IPS-20b (cell line): Measurements from ENCODE around the gene LIN28A.
A peak's percentile ranks its signal among the peaks of the same experiment; 100 is the strongest.

Source experiments
- H3K27ac ChIP-seq: one replicate; pipeline ENCODE4 v1.5.1; 2013; ENCODE audit warnings: low read length
- H3K27me3 ChIP-seq: 2 replicates; pipeline ENCODE4 v1.6.1; 2013; ENCODE audit warnings: mild to moderate bottlenecking, low read length, inconsistent platforms; ENCODE audit not compliant: insufficient read depth
- H3K36me3 ChIP-seq: 2 replicates; pipeline ENCODE4 v1.6.1; 2013; ENCODE audit warnings: low read depth, mild to moderate bottlenecking, inconsistent platforms, low read length, moderate library complexity; ENCODE audit not compliant: insufficient read depth
- H3K4me1 ChIP-seq: 2 replicates; pipeline ENCODE4 v1.6.1; 2013; ENCODE audit warnings: mild to moderate bottlenecking, control low read depth, inconsistent platforms, low read length, moderate library complexity; ENCODE audit not compliant: insufficient read depth
- H3K4me3 ChIP-seq: 2 replicates; pipeline ENCODE4 v1.5.1; 2013; ENCODE audit warnings: mild to moderate bottlenecking, low read length, inconsistent platforms
- H3K9ac ChIP-seq: 2 replicates; pipeline ENCODE4 v1.6.1; 2013; ENCODE audit warnings: low read depth, mild to moderate bottlenecking, inconsistent platforms, low read length, moderate library complexity
- H3K9me3 ChIP-seq: 2 replicates; pipeline ENCODE4 v1.6.1; 2013; ENCODE audit warnings: mild to moderate bottlenecking, low read depth, low read length, inconsistent platforms; ENCODE audit not compliant: insufficient read depth

LIN28A gene

DNA sequence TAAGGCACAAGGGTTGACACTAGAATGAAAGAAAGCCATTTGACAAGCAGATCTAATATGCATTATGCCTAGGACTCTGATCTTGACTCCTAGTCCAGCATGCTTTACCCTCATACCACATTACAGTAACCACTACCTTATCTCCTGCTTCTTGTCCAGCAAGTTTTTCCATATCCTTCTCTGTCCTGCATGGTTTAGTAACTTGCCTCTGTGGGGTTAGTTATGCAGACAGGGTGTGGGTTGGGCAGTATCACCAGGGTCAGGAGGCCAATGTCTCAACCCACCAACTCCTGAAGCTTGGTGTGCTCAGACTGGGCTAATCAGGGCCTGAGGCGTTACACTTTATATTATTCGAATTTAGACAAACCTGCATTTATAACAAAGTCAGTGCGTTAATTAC, 40.3 kb downstream of the LIN28A start:
- no peaks in the 10 kb centered on the region for H3K9me3 ChIP-seq
- H3K27ac ChIP-seq: no peak overlapping the region
- peaks cover 74% of the 10 kb centered on the region for H3K36me3 ChIP-seq
- H3K9ac ChIP-seq: no peak overlapping the region
- no peak overlapping the region for H3K4me3 ChIP-seq
- no peaks in the 10 kb centered on the region for H3K4me1 ChIP-seq
- H3K27me3 ChIP-seq: no peaks in the 10 kb centered on the region

- Histone ChIP-seq H3K36me3 (peaks cover 67% of the 10 kb centered on the region), H3K27ac (no peak overlapping the region), H3K9ac (no peak overlapping the region), H3K4me3 (no peak overlapping the region), H3K4me1 (no peaks in the 10 kb centered on the region), H3K9me3 (no peaks in the 10 kb centered on the region), H3K27me3 (no peaks in the 10 kb centered on the region)
Observed at GRCh38 chr1:26452459-26453183, 42.0 kb downstream of the LIN28A start.

DNA sequence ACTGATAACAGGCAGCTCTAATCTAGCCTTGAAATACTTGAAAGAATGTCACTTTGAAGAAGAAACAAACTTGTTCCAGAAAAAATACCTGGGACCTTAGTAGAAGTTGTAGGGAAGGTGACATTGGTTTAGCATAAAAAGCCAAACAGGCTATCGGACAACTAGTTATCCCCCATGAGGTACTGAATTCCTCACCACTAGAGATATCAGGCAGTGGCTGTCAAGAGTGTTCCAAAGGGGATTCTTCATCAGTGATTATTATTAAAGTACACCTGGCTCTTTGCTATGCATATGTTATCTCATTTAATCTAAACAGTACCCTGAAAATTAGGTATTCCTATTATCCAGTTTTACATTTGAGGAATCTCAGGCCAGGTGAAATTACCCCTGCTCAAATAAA, 48.5 kb downstream of the LIN28A start:
- H3K27me3 ChIP-seq: no peaks in the 10 kb centered on the region
- H3K4me3 ChIP-seq: no peak overlapping the region
- peaks cover 78% of the 10 kb centered on the region for H3K36me3 ChIP-seq
- H3K9me3 ChIP-seq: no peaks in the 10 kb centered on the region
- no peaks in the 10 kb centered on the region for H3K4me1 ChIP-seq
- H3K27ac ChIP-seq: no peak overlapping the region
- no peak overlapping the region for H3K9ac ChIP-seq

DNA sequence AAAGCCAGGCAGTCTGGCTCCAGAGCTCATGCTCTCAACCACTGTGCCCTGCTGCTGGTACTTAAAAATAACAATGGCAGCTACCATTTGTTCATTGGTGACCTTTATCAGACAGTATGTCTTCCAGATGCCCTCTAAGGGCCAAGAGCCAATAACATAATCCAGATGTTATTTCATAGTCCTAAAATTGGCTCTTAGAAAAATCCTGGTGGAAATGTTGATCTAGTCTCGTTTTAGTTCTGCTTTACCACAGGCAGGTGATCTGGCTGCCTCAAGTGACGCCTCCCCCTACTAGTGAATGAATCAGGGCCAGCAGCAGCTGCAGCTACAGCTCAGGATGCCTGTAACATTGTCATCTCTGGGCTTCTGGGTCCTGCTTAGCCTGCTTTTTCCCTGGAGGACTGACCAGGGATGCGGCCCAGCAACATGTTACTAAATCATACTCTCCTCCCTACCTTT, 49.0 kb downstream of the LIN28A start:
- no peaks in the 10 kb centered on the region for H3K4me1 ChIP-seq
- peaks cover 82% of the 10 kb centered on the region for H3K36me3 ChIP-seq
- no peaks in the 10 kb centered on the region for H3K9me3 ChIP-seq
- H3K9ac ChIP-seq: no peak overlapping the region
- H3K27me3 ChIP-seq: no peaks in the 10 kb centered on the region
- H3K27ac ChIP-seq: no peak overlapping the region
- H3K4me3 ChIP-seq: no peak overlapping the region

- no peak overlapping the region for H3K27ac ChIP-seq
- H3K36me3 ChIP-seq: peaks cover 60% of the 10 kb centered on the region
- peaks cover 10% of the 10 kb centered on the region; the same call in 1 of the 2 replicates for H3K4me1 ChIP-seq
- no peaks in the 10 kb centered on the region for H3K9me3 ChIP-seq
- peaks cover 8% of the 10 kb centered on the region; the same call in 1 of the 2 replicates for H3K27me3 ChIP-seq
- H3K9ac ChIP-seq: no peak overlapping the region
- H3K4me3 ChIP-seq: no peak overlapping the region
Observed at GRCh38 chr1:26468911-26469310, 58.3 kb downstream of the LIN28A start.

GRCh38 chr1:26469558-26469957, 58.9 kb downstream of the LIN28A start:
- H3K4me1 ChIP-seq: peaks cover 13% of the 10 kb centered on the region; the same call in 1 of the 2 replicates
- no peaks in the 10 kb centered on the region for H3K9me3 ChIP-seq
- H3K4me3 ChIP-seq: no peak overlapping the region
- H3K36me3 ChIP-seq: peaks cover 61% of the 10 kb centered on the region
- peaks cover 8% of the 10 kb centered on the region; the same call in 1 of the 2 replicates for H3K27me3 ChIP-seq
- H3K27ac ChIP-seq: no peak overlapping the region
- H3K9ac ChIP-seq: no peak overlapping the region

DNA sequence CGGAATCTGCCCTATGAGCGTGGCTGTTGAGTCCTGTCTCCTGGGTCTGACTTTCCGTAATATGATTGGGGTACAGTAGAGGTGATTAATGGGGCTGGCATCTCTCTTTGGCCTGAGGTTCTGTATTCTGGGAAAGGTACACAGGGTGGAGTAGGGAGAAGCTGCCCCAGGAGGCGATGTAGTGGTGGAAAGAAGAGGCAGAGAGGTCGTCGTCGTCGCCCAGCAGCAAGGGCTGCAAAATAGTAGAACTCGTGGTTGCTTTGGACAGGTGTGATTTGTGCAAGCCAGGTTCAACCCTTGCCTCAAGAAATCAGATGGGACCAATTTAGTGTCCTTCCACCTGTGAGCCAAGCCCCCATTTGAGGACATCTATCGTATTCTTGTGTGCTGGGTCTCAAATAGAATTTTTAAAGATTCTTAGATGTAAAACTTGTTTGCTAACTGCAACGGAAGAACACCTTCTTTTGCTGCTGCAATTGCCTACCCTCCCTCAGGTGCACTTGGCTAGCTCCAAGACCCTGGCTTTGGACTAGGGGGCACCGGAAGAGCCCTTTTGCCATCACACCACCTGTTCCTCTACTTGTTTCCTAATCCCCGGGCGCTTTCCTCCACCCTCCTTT, 60.4 kb downstream of the LIN28A start:
- H3K27me3 ChIP-seq: peaks cover 8% of the 10 kb centered on the region; the same call in 1 of the 2 replicates
- no peaks in the 10 kb centered on the region for H3K9me3 ChIP-seq
- peaks cover 13% of the 10 kb centered on the region; the same call in 1 of the 2 replicates for H3K4me1 ChIP-seq
- H3K36me3 ChIP-seq: peaks cover 56% of the 10 kb centered on the region
- peak overlapping the region; percentile 82; the same call in 1 of the 2 replicates for H3K9ac ChIP-seq
- H3K27ac ChIP-seq: no peak overlapping the region
- H3K4me3 ChIP-seq: peak overlapping the region; percentile 84

DNA sequence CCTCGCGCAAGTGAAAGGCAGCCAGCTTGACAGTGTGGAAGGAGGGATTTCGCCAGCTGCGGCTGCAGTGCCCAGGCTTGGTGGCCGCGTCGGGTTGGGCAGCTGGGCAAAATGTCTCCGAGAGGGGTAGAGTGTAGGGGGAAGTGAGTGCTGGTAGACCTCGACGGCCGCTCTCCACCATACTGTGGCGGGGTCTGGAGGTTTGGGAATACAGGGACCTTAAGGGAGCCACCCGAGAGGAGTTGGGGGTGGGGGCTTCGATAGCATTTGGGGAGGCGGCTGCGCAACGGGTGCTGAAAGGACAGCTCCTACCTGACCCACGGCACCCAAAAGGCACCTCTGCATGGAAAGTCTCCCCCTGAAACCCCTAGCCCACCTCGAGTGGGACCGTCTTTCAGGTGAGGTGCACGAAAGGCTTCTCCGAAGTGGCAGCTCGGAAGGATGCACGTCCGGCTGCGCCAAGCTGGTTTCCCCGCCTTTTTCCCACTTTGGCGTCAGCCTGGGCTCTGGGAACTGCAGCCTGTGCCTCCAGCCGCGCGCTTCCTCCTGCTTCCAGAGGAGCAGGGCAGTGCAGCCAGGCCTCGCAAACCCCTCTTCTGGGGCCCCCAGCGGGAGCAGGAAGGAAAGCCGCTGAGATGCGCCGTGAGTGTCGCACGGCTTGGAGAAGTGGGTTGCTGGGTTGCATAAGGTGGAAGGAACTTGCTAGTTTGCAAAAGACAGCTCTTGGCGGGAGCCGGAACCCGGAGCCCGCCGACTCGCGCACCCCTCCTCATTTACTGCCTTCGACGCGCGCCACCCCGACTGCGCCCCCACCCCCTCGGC, 61.1 kb downstream of the LIN28A start:
- H3K27me3 ChIP-seq: peaks cover 8% of the 10 kb centered on the region; the same call in 1 of the 2 replicates
- no peaks in the 10 kb centered on the region for H3K9me3 ChIP-seq
- H3K4me3 ChIP-seq: peak overlapping the region; percentile 84
- peaks cover 13% of the 10 kb centered on the region; the same call in 1 of the 2 replicates for H3K4me1 ChIP-seq
- H3K36me3 ChIP-seq: peaks cover 56% of the 10 kb centered on the region
- H3K9ac ChIP-seq: peak overlapping the region; percentile 82; the same call in 1 of the 2 replicates
- H3K27ac ChIP-seq: peak overlapping the region; percentile 62

- peaks cover 8% of the 10 kb centered on the region; the same call in 1 of the 2 replicates for H3K27me3 ChIP-seq
- peaks cover 13% of the 10 kb centered on the region; the same call in 1 of the 2 replicates for H3K4me1 ChIP-seq
- no peaks in the 10 kb centered on the region for H3K9me3 ChIP-seq
- H3K4me3 ChIP-seq: peak within 1 kb of the TSS; percentile 97
- peaks cover 56% of the 10 kb centered on the region for H3K36me3 ChIP-seq
- H3K9ac ChIP-seq: peak within 1 kb of the TSS; percentile 82
- peak within 1 kb of the TSS; percentile 71 for H3K27ac ChIP-seq
Observed at GRCh38 chr1:26472320-26472900, 61.8 kb downstream of the LIN28A start, which contains the start of gene HMGN2. TSS of gene HMGN2 (plus strand) at chr1:26472440. CDS start at chr1:26472613, 173 bp downstream.

DNA sequence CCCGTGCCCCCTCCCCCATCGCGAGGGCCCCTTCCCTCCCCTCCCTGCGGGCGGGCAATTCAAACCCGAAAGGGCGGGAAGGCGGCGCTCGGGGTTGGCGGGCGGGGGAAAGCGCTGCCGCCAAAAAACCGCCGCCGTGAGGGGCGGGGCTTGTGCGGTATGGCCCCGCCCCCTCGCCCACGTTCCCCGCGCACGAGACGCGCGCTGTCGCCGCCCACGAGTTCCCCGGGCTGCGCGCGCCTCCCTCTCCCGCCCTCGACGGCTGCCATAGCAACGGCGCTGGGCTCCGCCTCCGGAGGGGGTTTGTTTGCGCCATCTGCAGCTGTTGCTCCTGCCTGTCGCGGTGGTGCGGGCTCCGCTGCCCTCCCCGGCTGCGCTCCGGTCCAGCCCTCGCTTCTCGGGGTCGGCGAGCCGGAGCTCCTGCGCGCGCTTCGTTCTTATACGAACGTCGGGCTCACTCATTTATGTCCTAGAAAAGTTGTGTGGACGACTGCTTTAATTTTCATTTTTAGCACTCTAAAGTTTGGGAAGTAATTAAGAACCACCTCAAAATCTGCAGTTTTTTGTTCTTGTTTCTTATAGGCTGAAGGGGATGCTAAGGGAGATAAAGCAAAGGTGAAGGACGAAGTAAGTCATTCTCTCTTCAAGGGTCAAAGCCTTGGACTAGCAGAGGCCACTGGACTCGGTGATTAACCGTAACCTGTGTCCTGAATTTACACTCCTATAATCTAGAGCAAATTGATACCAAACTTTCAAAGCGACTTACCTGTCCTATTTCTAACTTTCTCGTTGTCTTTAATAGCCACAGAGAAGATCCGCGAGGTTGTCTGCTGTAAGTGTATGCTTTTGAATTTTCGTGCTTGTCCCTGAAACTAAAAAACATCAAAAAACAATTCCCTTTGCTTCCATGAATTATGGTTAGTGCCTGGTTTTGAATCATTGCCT, 62.6 kb downstream of the LIN28A start:
- peak overlapping the region; percentile 80; the same call in 1 of the 2 replicates for H3K9ac ChIP-seq
- H3K4me1 ChIP-seq: peaks cover 13% of the 10 kb centered on the region; the same call in 1 of the 2 replicates
- H3K4me3 ChIP-seq: peak overlapping the region; percentile 97
- H3K36me3 ChIP-seq: peaks cover 53% of the 10 kb centered on the region
- H3K27me3 ChIP-seq: peaks cover 8% of the 10 kb centered on the region; the same call in 1 of the 2 replicates
- no peak overlapping the region for H3K27ac ChIP-seq
- no peaks in the 10 kb centered on the region for H3K9me3 ChIP-seq
